Caco-2 (cell line): ENCODE data around the gene AFP. TPM values are rescaled to one million over a fixed set of nuclear protein-coding genes. Genes with fewer than 3 reads are reported as not detected.

Source experiments
- BruUV-seq: library from RNA; stranded (reverse); fragments of 400-500 nt; replicated peaks from 2 replicates; lab custom pipeline; 2021; lab: Mats Ljungman, UMichigan
- CTCF ChIA-PET: fragments of 300-600 bp; sonication (Branson Sonifier 250); formaldehyde crosslinking; loops from one replicate; lab custom pipeline; 2022; ENCODE audit warnings: antibody characterized with exemption; lab: Charles Lee
- POLR2A ChIA-PET: fragments of 300-600 bp; sonication (Branson Sonifier 250); formaldehyde crosslinking; loops from one replicate; lab custom pipeline; 2022; ENCODE audit warnings: antibody characterized with exemption; lab: Charles Lee
- DNase-seq, 2 experiments: peaks; one replicate each; pipeline versions ENCODE4 v3.0.0 to v3.0.0-alpha.2; 2020 to 2022
- H3K27me3 ChIP-seq: replicated peaks from 2 replicates; pipeline ENCODE4 v1.6.0; 2011; ENCODE audit warnings: low read length; ENCODE audit not compliant: control insufficient read depth, insufficient read depth
- H3K36me3 ChIP-seq: 2 replicates; pipeline ENCODE4 v1.5.1; 2011; ENCODE audit warnings: low read length; ENCODE audit not compliant: control insufficient read depth, insufficient read depth
- H3K4me1 ChIP-seq: fragments of 250-450 bp; sonication (Bioruptor Pico); 2 replicates; pipeline ENCODE4 v1.5.1; 2020; ENCODE audit warnings: mild to moderate bottlenecking
- H3K4me3 ChIP-seq: 2 replicates; pipeline ENCODE4 v1.5.1; 2011; ENCODE audit warnings: low read depth, mild to moderate bottlenecking, control low read depth, low read length
- H3K9me3 ChIP-seq: fragments of 250-450 bp; sonication (Bioruptor Pico); 2 replicates; pipeline ENCODE4 v1.5.1; 2020; ENCODE audit warnings: mild to moderate bottlenecking, moderate library complexity
- H3K27ac Mint-ChIP-seq: one replicate; pipeline ENCODE4 v1.8.0; 2022; ENCODE audit warnings: mixed read lengths; ENCODE audit not compliant: unreplicated experiment
- H3K27me3 Mint-ChIP-seq: one replicate; pipeline ENCODE4 v1.8.0; 2022; ENCODE audit warnings: mixed read lengths; ENCODE audit not compliant: insufficient read depth, unreplicated experiment
- H3K36me3 Mint-ChIP-seq: one replicate; pipeline ENCODE4 v1.8.0; 2022; ENCODE audit warnings: mild to moderate bottlenecking, mixed read lengths; ENCODE audit not compliant: insufficient read depth, unreplicated experiment
- H3K4me1 Mint-ChIP-seq: one replicate; pipeline ENCODE4 v1.8.0; 2022; ENCODE audit warnings: low read depth, mixed read lengths; ENCODE audit not compliant: unreplicated experiment
- H3K4me3 Mint-ChIP-seq: one replicate; pipeline ENCODE4 v1.8.0; 2022; ENCODE audit warnings: mild to moderate bottlenecking, moderate library complexity, mixed read lengths; ENCODE audit not compliant: unreplicated experiment
- H3K9me3 Mint-ChIP-seq: one replicate; pipeline ENCODE4 v1.8.0; 2022; ENCODE audit warnings: mixed read lengths; ENCODE audit not compliant: unreplicated experiment
- intact Hi-C: fragments of 100-400 bp; cut with micrococcal nuclease; formaldehyde crosslinking; loops from one replicate; pipeline ENCODE4 v1.10.0; 2022; ENCODE audit not compliant: unreplicated experiment
- total RNA-seq: library from RNA; stranded (reverse); gene quantifications from 2 replicates; pipeline ENCODE4 v1.2.3, GENCODE V29; 2022
- TF ChIP-seq, protein P1 (sequence below), 2 experiments: fragments of 200-600 bp in 1 of 2; IDR thresholded peaks; 1 replicate in 1 of 2; 2 replicates in 1 of 2; pipeline versions ENCODE4 v1.5.1 to v1.8.0; 2011 to 2022; ENCODE audit warnings: antibody characterized with exemption in 1 of 2, control low read depth in 1 of 2, inconsistent platforms in 1 of 2, low read depth in 1 of 2, low read length in 1 of 2, mild to moderate bottlenecking in 1 of 2, moderate library complexity in 1 of 2; ENCODE audit not compliant: insufficient read depth in 1 of 2, severe bottlenecking in 1 of 2, unreplicated experiment in 1 of 2

AFP gene
- total RNA-seq, 1 experiment from 2014 or later = 158 TPM

DNA sequence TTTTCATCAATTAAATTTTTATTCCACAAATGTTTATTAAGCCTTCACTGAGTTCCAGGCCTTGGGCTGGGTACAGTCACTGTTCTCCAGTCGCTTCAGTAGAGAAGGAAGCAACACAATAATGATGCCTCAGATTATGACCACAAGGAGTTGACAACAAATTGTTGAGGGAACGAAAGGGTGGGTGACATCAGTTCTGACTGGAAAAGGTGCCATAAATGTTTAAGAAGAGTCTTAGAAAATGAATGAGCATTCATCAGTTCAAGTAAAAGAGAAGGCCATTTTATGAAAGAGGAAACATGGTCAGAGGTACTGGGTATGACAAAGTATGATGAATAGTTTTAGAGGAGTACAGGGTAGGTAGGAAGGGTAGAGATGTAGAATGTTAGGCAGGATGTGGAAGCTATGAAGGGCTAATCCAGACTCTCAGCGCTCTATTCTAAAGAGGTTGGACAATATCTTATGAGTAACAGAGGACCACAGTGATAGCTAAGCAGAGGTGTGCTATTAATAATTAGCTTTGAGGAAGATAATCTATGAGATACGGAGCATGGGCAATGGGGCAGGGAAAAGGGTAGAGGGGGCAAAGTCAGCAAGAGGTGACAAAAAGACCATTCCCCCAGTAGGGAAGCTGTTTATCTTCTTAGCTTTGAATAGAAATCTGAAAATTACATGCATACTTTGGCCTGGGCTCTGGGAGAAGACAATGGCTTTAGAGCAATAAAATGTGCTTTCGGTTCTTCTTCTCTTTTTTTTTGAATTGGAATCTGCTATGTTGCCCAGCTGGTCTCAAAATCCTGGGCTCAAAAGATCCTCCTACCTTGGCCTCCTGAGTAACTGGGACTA lies 20.4 kb downstream of the AFP start:
- no peak overlapping the region for H3K4me3 Mint-ChIP-seq
- POLR2A ChIA-PET = no interaction called here

DNA sequence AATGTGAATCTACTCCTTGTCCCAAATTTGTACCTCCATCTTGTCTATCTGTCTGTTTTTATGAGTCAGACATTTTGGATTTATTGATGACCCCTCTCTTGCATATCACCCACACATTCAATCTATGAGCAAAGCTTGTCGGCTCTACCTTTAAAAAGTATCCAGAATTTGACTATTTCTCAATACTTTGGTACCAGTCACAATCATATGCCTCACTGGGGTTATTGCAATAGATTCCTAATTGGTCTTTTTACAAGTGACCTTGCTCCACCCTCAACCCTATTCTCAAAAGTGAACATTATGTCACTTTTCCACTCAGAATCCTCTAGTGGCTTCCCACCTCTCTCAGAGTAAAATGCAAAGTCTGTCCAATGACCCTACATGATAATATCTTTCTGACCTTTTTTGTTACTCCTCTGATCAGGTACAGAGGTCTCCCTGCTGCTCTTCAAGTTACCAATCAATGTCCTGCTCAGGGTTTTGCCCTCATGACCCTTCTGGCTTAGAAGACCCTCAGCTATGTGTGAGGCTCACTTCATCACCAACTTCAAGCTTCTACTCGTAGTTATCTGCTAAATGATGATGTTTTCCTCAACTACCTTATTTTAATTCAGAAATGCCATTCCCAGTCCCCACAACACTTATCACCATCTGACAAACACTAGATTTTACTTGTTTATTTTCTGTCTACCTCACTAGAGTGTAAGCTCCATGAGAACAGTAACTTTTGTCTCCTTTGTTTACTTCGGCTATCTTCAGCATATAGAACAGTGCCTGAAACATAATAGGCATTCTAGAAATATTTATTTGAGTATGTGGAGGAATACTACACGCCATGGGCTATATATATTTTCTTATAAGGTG lies 22.4 kb downstream of the AFP start:
- TF ChIP-seq, protein P1, sequence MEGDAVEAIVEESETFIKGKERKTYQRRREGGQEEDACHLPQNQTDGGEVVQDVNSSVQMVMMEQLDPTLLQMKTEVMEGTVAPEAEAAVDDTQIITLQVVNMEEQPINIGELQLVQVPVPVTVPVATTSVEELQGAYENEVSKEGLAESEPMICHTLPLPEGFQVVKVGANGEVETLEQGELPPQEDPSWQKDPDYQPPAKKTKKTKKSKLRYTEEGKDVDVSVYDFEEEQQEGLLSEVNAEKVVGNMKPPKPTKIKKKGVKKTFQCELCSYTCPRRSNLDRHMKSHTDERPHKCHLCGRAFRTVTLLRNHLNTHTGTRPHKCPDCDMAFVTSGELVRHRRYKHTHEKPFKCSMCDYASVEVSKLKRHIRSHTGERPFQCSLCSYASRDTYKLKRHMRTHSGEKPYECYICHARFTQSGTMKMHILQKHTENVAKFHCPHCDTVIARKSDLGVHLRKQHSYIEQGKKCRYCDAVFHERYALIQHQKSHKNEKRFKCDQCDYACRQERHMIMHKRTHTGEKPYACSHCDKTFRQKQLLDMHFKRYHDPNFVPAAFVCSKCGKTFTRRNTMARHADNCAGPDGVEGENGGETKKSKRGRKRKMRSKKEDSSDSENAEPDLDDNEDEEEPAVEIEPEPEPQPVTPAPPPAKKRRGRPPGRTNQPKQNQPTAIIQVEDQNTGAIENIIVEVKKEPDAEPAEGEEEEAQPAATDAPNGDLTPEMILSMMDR (IDR thresholded peaks at IDR 0.05; ENCODE audit: insufficient read depth in 1 of 2, low read depth in 1 of 2, low read length in 1 of 2, severe bottlenecking in 1 of 2, unreplicated experiment in 1 of 2) = no peak
- no peak overlapping the region for H3K4me3 ChIP-seq
- no peak overlapping the region for H3K27ac Mint-ChIP-seq
- H3K36me3 ChIP-seq = no peaks in the 10 kb centered on the region; the same call in 1 of the 2 replicates
- H3K27me3 Mint-ChIP-seq = no peaks in the 10 kb centered on the region
- ChIA-PET POLR2A (no interaction called here), CTCF (no interaction called here)
- H3K27me3 ChIP-seq = no peaks in the 10 kb centered on the region
- intact Hi-C loops = no loop called here
- H3K36me3 Mint-ChIP-seq = no peaks in the 10 kb centered on the region
- no TSS peak for BruUV-seq
- peaks cover 10% of the 10 kb centered on the region for H3K4me1 Mint-ChIP-seq
- no peaks in the 10 kb centered on the region for H3K9me3 ChIP-seq
- DNase-seq = no peak
- H3K9me3 Mint-ChIP-seq = peaks cover 37% of the 10 kb centered on the region
- H3K4me3 Mint-ChIP-seq = no peak overlapping the region
- peaks cover 18% of the 10 kb centered on the region for H3K4me1 ChIP-seq

More for the DNA sequence above, 20.4 kb downstream of the AFP start:
- Mint-ChIP-seq H3K36me3 (no peaks in the 10 kb centered on the region), H3K27me3 (no peaks in the 10 kb centered on the region), H3K4me1 (peaks cover 23% of the 10 kb centered on the region), H3K27ac (no peak overlapping the region), H3K9me3 (peaks cover 35% of the 10 kb centered on the region)
- Histone ChIP-seq H3K27me3 (no peaks in the 10 kb centered on the region), H3K4me1 (peaks cover 37% of the 10 kb centered on the region), H3K36me3 (no peaks in the 10 kb centered on the region; the same call in 1 of the 2 replicates), H3K9me3 (no peaks in the 10 kb centered on the region), H3K4me3 (no peak overlapping the region)
- TF ChIP-seq, protein P1 (IDR thresholded peaks at IDR 0.05; ENCODE audit: insufficient read depth in 1 of 2, low read depth in 1 of 2, low read length in 1 of 2, severe bottlenecking in 1 of 2, unreplicated experiment in 1 of 2) = no peak
- no TSS peak for BruUV-seq
- DNase-seq = no peak
- CTCF ChIA-PET = interaction anchor here (0.6 kb wide), 1 partner anchor 232 kb away, joined by 3 read pairs; no protein-coding TSS in a partner anchor
- intact Hi-C loops = no loop called here

DNA sequence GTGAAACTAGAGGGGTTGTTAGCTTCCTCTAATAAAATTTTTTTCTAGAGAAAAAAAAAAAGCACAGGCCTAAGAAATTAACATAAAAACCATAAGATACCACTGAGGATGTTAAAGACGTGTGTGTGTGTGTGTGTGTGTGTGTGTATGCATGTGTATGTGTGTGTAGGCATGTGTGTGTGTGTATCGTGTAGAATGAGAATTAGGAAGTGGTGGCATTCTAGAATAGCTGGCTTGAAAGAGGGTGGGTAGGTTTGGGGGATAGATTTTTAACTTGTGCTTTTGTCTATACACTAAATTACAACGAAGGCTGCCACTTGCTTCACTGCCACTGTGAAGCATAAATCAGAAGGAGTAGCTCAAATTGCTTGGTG lies 23.0 kb downstream of the AFP start:
- no TSS peak for BruUV-seq

More for the DNA sequence above, 23.0 kb downstream of the AFP start:
- H3K27ac Mint-ChIP-seq = no peak overlapping the region
- Histone ChIP-seq H3K4me1 (peaks cover 14% of the 10 kb centered on the region), H3K9me3 (no peaks in the 10 kb centered on the region), H3K27me3 (no peaks in the 10 kb centered on the region), H3K4me3 (no peak overlapping the region), H3K36me3 (no peaks in the 10 kb centered on the region; the same call in 1 of the 2 replicates)
- DNase-seq = no peak
- ChIA-PET POLR2A (no interaction called here), CTCF (no interaction called here)
- no peaks in the 10 kb centered on the region for H3K27me3 Mint-ChIP-seq
- TF ChIP-seq, protein P1 (IDR thresholded peaks at IDR 0.05; ENCODE audit: insufficient read depth in 1 of 2, low read depth in 1 of 2, low read length in 1 of 2, severe bottlenecking in 1 of 2, unreplicated experiment in 1 of 2) = no peak
- peaks cover 37% of the 10 kb centered on the region for H3K9me3 Mint-ChIP-seq
- peaks cover 8% of the 10 kb centered on the region for H3K4me1 Mint-ChIP-seq
- H3K36me3 Mint-ChIP-seq = no peaks in the 10 kb centered on the region
- H3K4me3 Mint-ChIP-seq = no peak overlapping the region
- intact Hi-C loops = no loop called here
